Mesothelial cell of epicardium (in vitro differentiated cells): Measurements from ENCODE around the gene KXD1. TPM values are rescaled to one million over a fixed set of nuclear protein-coding genes. Genes with fewer than 3 reads are reported as not detected.
A peak's percentile ranks its signal among the peaks of the same experiment; 100 is the strongest.

Experiments
- DNase-seq, 2 experiments: peaks; one replicate each; pipeline ENCODE4 v3.0.0; 2021; ENCODE audit warnings: low spot score in 2 of 2; ENCODE audit not compliant: unreplicated experiment in 2 of 2
- H3K27ac Mint-ChIP-seq: 2 replicates; pipeline ENCODE4 v1.8.0; 2021; ENCODE audit warnings: mixed read lengths
- H3K27me3 Mint-ChIP-seq: 2 replicates; pipeline ENCODE4 v1.8.0; 2021; ENCODE audit warnings: low read depth, mixed read lengths
- H3K36me3 Mint-ChIP-seq: 2 replicates; pipeline ENCODE4 v1.8.0; 2021; ENCODE audit warnings: mixed read lengths
- H3K4me1 Mint-ChIP-seq: 2 replicates; pipeline ENCODE4 v1.8.0; 2021; ENCODE audit warnings: mixed read lengths
- H3K4me3 Mint-ChIP-seq: 2 replicates; pipeline ENCODE4 v1.8.0; 2021; ENCODE audit warnings: mild to moderate bottlenecking, moderate library complexity, mixed read lengths
- H3K9me3 Mint-ChIP-seq: 2 replicates; pipeline ENCODE4 v1.8.0; 2021; ENCODE audit warnings: mixed read lengths
- total RNA-seq: library from RNA; stranded (reverse); gene quantifications from 3 replicates; pipeline ENCODE4 v1.2.1, GENCODE V29; 2021
- TF ChIP-seq, protein P1 (sequence below): fragments of 200-600 bp; sonication (generic); IDR thresholded peaks from one replicate; pipeline ENCODE4 v1.5.0; 2021; ENCODE audit warnings: antibody characterized with exemption; ENCODE audit not compliant: unreplicated experiment

Gene KXD1
- total RNA-seq, 1 donor from 2014 or later: 80.3 TPM

DNA sequence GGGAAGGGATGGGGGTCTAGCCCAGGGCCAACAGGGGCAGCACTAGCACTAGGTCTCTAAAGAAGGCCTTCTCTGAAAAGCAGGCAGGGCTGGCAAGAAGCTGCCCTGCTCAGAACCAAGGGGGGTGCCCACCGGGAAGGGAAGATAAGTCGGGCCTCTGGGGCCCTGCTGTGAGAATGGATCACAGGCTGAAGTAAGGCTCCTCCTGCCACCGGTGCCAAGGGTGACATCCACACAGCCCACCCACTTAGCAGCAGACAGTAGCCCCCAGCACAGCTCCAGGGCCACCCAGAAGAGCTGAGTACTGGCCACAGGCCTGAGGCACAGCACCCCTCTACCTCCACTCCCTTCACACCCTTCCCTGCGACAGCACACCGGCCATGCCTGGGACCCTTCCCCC, 41.7 kb upstream of the KXD1 start:
- H3K27ac Mint-ChIP-seq: no peak overlapping the region

DNA sequence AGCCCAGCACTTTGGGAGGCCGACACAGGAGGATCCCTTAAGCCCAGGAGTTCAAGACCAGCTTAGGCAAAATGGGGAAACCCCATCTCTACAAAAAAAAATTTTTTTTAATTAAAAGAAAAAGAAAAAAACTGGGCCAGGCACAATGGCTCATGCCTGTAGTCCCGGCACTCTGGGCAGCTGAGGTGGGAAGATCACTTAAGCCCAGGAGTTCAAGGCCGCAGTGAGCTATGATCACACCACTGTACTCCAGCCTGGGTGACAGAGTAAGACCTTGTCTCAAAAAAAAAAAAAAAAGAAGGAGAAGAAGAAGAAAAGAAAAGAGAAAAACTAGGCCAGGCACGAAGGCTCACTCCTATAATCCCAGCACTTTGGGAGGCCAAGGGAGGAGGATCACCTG, 40.1 kb upstream of the KXD1 start:
- no peak overlapping the region for H3K27ac Mint-ChIP-seq
- H3K27me3 Mint-ChIP-seq: no peaks in the 10 kb centered on the region
- H3K36me3 Mint-ChIP-seq: no peaks in the 10 kb centered on the region
- H3K4me3 Mint-ChIP-seq: no peak overlapping the region
- DNase-seq: no peak
- H3K4me1 Mint-ChIP-seq: peaks cover 33% of the 10 kb centered on the region
- TF ChIP-seq, protein P1, sequence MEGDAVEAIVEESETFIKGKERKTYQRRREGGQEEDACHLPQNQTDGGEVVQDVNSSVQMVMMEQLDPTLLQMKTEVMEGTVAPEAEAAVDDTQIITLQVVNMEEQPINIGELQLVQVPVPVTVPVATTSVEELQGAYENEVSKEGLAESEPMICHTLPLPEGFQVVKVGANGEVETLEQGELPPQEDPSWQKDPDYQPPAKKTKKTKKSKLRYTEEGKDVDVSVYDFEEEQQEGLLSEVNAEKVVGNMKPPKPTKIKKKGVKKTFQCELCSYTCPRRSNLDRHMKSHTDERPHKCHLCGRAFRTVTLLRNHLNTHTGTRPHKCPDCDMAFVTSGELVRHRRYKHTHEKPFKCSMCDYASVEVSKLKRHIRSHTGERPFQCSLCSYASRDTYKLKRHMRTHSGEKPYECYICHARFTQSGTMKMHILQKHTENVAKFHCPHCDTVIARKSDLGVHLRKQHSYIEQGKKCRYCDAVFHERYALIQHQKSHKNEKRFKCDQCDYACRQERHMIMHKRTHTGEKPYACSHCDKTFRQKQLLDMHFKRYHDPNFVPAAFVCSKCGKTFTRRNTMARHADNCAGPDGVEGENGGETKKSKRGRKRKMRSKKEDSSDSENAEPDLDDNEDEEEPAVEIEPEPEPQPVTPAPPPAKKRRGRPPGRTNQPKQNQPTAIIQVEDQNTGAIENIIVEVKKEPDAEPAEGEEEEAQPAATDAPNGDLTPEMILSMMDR: no peak
- H3K9me3 Mint-ChIP-seq: no peaks in the 10 kb centered on the region

More for the DNA sequence above, 41.7 kb upstream of the KXD1 start:
- Mint-ChIP-seq H3K36me3 (no peaks in the 10 kb centered on the region), H3K4me3 (no peak overlapping the region), H3K4me1 (peaks cover 30% of the 10 kb centered on the region), H3K27me3 (no peaks in the 10 kb centered on the region), H3K9me3 (no peaks in the 10 kb centered on the region)
- no peak for DNase-seq
- TF ChIP-seq, protein P1: no peak

DNA sequence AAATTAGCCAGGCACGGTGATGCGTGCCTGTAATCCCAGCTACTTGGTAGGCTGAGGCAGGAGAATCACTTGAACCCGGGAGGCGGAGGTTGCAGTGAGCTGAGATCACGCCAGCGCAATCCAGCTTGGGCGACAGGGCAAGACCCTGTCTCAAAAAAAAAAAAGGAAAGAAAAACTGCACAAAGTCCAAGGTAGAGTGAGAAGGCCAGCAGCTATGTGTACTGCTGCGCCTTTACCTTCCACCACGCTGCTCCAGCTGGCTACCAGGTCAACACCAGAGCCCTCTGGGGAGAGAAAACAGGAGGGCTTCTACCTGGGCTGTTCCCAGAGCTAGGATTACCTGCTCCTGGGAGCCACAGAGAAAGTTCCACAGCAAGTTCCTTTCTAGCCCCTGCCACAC, 39.0 kb upstream of the KXD1 start:
- TF ChIP-seq, protein P1: no peak
- H3K4me1 Mint-ChIP-seq: peaks cover 27% of the 10 kb centered on the region
- DNase-seq: no peak
- H3K9me3 Mint-ChIP-seq: no peaks in the 10 kb centered on the region
- no peak overlapping the region for H3K27ac Mint-ChIP-seq
- no peaks in the 10 kb centered on the region for H3K36me3 Mint-ChIP-seq
- no peaks in the 10 kb centered on the region for H3K27me3 Mint-ChIP-seq
- H3K4me3 Mint-ChIP-seq: no peak overlapping the region

DNA sequence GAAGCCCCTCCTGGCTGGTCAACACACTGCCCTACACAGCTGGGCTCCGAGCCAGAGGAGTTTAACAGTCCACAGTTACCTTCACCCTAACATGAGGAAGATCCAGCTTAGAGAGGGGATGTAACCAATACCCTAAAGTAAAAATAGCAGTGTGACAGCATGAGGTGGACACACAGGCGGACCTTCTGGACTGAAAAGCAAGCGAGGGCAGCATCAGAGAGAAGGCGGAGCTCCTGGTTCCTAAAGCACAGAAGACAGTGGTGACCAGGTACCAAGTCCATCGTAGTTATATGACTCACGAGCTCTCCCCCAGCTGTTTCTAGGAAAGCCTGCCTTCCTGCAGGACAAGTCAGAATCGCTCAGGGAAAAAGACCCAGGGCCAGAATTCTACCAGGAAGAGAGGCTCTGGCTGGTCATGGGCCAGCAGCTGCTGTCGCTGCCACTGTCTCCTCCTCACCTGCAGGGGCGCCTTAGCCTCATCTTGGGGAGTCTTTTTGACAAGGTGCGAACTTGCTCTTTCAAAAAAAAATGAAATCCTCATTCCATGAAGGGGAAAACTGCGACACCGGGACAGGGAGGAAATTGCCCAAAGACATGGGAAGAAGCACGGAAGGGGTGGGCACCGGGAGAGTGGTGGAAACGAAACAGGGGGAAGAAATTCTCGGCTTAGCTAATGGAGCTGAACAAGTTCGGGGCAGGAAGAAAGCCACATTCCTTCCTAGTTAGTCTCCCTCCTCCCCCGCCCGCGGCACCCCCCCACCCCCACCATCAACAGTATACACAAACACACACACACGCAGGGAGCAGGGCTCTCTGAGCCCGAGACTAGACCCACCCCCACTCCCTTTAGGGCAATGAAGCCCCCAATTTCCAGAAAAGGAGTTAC, 37.5 kb upstream of the KXD1 start:
- H3K9me3 Mint-ChIP-seq: no peaks in the 10 kb centered on the region
- peak overlapping the region; percentile 97 for H3K27ac Mint-ChIP-seq
- peak overlapping the region; percentile 85 for H3K4me3 Mint-ChIP-seq
- H3K4me1 Mint-ChIP-seq: peaks cover 15% of the 10 kb centered on the region
- peak in 1 of 2 experiments; percentile 62 for DNase-seq
- no peaks in the 10 kb centered on the region for H3K27me3 Mint-ChIP-seq
- H3K36me3 Mint-ChIP-seq: no peaks in the 10 kb centered on the region
- TF ChIP-seq, protein P1: peak; percentile 55

DNA sequence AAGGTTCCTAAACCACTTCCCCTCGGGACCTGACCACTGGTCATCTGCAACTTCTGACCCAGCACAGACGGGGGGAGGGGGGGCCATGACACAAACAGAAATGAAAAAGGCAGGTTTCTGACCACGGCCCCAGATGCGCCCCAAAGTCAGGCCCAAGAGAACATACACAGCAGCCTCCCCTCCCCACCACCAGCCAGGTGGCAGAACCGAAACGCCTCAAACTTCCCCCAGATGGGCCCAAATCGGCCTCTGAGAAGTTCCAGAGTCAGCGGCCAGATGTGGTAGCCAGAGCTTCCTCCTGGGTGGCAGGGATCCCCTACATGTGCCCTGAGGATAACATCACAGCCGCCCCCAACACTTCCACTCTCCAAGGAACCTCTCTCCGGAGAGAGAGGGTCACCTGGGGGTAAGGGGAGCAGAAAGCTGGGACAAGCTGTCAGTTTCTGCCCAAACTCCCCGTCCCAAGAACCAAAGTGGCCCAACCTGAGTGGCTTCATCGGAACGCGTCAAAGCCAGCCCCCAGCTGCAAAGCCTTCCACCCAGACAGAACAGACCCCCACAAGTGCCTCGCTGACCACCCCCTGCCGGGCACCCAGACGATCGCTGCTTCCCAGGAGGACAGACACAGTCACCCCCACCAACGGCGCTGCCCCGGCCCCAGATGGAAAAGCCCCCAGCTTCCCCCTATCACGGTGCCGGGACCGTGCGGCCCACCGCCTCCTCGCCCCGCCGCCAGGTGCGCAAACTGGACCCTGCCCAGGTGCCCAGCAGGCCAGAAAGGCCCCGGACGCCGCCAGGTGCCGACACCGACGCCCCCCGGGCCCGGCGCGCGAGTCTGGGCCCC, 36.6 kb upstream of the KXD1 start:
- peak overlapping the region; percentile 85 for H3K4me3 Mint-ChIP-seq
- no peaks in the 10 kb centered on the region for H3K27me3 Mint-ChIP-seq
- H3K4me1 Mint-ChIP-seq: peaks cover 11% of the 10 kb centered on the region
- DNase-seq: peak in 1 of 2 experiments; percentile 45
- H3K27ac Mint-ChIP-seq: peak overlapping the region; percentile 97
- TF ChIP-seq, protein P1: no peak
- H3K36me3 Mint-ChIP-seq: no peaks in the 10 kb centered on the region
- H3K9me3 Mint-ChIP-seq: no peaks in the 10 kb centered on the region
